T follicular helper cell (primary cell): Measurements from ENCODE around the gene KLK12.
"Not testable (repeated sequence)": the region's sequence is repeated elsewhere in the genome, so short reads cannot be mapped to it uniquely, and the experiment has no call there.

Source experiments
- DNase-seq: peaks from one replicate; pipeline ENCODE4 v3.0.0-alpha.2; 2020; ENCODE audit warnings: low read depth

KLK12 gene

GRCh38 chr19:51015691-51016267 lies 19.0 kb downstream of the KLK12 start:
- DNase-seq: no peak

GRCh38 chr19:51014242-51014641 lies 20.6 kb downstream of the KLK12 start:
- DNase-seq: no peak

DNA sequence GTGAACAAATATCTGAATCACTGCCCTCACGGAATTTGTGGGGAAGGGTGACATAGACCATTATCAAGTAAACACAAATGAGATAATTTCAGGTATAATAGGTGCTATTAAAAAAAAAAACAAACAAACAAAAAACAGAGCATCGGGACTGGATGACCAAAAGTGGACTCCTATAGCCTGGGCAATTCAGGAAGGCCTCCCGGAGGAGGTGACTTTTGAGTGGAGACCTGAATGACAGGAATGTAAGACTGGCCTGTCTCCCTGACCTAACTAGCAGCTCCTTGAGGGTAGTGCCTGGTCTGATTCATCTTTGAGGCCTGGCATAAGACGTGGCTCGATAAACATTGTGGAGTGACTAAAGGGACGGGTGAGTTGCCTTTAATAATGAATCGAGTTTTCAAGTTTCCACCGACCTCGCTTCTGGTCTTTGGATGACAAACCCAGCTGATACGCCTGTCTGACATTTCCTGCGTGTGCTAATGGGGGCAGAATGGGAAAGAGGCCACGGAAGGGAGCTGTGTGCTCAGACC lies 22.1 kb downstream of the KLK12 start:
- no peak for DNase-seq

DNA sequence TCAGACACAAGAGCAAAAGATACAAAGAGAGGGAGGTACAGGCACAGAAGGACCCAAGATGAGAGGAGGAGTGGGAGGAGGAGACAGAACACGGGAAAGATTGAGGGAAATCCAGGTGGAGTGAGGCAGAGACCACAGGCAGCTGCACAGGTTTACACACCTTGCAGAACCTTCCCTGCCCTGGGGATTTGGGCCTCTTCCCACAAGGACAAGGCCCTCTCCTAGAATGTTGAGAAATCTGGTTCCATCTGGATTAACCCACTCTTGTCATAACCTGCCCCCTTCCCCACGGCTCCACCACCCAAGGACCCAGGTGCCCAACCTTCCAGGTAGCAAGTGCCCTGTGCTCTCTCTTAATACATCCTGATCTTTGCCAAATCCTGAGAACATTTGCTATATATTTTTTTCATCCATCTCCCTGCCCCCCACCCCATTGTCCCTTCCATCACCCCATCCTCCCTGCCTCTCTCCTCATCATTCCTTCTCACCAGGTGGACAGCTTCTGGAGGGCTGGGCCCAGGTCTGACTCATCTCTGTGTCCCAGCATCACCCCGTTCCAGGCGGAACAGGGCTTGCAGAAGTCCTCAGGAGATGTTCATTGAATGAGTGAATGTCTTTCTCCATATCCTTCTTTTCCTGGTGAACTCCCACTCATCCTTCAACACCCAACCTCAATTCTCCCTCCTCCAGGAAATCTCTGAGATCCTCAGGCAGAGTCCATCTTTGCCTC lies 24.6 kb downstream of the KLK12 start:
- DNase-seq: no peak

DNA sequence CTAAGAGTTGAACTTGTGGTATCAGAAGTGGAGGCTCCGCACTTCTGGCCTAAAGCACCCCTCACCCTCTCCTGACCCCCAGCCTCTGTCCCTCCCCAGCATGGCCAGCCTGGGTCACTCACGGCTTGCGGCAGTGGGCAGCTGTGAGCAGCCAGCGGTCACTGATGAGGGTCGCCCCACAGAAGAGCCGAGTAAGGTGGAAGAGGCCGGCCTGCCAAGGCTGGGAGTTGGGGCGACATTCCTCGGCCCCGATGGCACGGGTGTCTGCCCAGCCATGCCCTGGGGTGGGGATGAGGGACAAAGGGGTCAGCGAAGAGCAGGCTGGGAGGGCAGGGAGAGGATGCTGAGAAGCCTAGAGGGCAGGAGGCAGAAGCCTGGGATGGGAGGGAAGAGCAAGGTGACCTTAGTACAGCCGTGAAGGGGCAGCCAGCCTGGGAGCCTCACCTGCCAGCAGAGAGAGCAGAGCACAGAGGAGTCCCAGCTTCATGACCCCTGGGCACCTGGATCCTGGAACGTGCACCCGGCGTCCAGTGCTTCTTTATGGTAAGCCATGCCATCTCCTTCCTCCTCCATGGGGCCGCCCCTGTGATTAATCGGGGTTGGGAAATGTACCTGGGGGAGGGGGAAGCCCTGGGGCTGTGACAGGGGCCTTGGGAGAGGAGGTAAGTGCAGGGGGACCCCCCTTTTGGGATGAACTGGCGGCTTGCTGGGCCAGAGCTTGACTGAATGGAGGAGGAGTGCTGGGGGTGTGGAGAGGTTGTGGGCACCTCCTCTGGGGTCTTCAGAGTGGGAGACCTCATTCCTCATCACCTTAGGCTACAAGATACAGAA lies 25.5 kb downstream of the KLK12 start:
- DNase-seq: no peak

DNA sequence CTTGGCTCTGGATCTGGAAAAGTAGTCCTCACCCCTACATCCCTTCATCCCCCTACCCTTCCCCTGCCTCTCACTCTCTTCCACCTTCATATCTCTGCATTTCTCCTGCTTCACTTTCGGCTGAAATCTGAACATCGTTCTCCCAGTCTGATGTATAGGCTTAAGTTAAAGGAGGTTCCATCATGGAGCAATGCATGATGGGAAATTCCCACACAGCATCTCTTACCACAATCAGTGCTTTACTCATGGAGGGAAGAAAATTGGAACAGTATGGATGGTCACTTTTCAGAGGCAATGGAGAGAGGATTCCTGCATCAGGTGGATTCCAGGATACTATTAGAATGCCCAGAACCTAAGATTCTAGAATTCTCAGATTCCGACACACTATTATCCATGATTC lies 27.3 kb downstream of the KLK12 start:
- DNase-seq: no peak

GRCh38 chr19:51006406-51006805 lies 28.4 kb downstream of the KLK12 start:
- no peak for DNase-seq

DNA sequence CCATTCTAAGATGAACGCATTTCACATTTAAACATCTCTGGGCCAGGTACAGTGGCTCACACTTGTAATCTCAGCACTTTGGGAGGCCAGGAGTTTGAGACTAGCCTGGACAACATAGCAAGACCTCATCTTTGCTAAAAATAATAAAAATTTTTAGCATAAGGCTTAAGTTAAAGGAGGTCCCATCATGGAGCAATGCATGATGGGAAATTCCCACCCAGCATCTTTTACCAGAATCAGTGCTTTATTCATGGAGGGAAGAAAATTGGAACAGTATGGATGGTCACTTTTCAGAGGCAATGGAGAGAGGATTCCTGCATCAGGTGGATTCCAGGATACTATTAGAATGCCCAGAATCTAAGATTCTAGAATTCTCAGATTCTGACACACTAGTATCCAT lies 29.6 kb downstream of the KLK12 start:
- DNase-seq: no peak

GRCh38 chr19:51003316-51003715 lies 31.5 kb downstream of the KLK12 start:
- DNase-seq: no peak

DNA sequence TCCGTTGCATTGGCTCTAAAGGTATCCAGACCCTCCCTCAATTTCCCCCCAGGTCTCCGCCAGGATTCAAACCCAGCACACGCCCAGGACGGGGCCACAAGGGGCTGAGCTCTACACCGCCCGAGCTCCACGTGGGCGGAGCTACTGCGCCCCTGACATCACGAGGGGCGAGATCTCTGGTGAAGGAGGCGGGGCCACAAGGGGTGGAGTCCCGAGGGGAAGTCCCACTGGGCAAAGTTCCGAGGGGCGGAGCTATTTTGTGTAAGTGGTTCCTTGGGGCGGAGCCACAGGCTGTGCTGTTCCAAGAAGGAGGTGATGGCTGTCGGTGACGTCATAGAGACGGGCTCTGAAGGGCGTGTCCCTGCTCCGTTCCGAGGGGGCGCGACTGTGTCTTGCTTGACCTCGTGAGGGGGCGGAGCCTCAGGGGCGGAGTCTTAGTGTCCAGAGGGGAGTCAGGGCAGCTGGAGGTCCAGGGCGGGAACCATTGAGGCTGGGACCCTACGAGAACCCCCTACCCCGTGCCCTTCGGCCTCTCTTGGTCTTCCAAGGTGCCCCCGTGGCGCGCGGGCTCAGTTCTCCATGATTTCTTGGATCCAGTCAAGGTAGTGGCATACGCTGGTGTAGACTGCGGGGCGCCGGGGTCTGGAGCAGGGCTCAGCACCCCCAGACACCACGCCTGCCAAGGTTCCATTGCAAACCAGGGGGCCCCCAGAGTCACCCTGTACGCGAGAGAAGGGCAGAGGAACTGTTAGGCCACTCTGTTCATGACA lies 32.1 kb downstream of the KLK12 start:
- no peak for DNase-seq

DNA sequence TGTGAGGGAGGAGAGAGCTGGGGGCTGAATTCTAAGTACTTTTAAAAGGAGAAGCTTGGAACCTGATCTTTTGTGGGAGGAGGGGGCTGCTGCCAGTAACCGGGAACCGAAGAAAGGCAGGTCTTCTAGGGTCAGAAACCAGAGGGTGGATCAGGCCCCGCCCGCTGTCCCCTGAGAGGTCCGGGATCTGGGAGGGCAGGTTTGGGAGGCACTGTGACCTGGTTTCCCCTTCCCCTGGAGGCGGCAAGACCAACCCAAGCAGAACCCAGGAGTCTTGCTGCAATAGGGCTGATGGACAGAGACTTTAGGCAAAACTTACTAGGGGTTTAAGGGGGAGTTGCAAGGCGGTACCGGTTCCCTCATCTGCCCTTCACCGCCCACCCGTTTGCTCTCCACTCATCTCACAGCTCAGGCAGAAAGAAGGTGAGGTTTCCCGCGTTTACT lies 32.7 kb downstream of the KLK12 start:
- no peak for DNase-seq

DNA sequence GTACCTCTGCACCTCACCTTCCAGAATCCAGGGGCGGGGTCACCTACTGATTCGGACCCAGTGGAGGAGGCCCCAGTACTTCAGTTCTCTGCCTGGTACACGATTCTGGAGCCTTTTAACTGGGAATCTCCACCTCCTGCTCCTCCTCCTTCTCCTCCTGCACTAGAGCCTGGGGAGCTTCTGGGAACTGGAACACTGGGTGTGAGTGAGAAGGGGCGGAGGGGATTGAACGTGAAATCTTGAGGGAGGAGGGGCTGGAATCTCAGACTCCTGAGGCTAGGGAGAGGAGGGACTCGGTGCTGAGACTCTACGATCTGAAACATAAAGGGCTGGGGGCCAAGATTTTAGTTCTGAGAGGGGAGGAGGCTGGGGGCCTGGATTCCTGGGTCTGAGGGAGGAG lies 33.3 kb downstream of the KLK12 start, which contains the start of gene KLK8:
TSS of gene KLK8 (minus strand) at position 90 of the 400 bp plus-strand sequence. CDS start 437 bp downstream, outside the sequence.
- no peak for DNase-seq

DNA sequence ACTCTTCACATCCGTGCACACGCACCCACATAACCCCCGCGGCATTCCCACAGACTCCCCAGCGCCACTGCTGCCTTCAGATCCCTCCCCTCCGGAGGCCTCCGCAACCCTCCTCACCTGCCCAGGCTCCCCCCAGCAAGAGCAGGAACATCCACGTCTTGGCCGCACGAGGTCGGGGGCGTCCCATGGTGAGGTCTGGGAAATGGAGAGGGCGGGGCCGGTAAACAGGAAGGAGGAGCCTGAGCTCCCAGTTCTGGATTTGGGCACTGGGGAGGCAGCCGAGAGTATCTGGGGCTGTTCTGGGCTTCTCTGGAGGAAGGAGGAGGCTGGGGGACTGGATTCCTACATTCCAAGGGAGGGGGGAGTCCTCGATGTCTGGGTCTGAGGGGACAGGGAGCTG lies 33.8 kb downstream of the KLK12 start:
- DNase-seq: no peak

- no peak for DNase-seq
Observed at GRCh38 chr19:51000426-51000825, 34.4 kb downstream of the KLK12 start.

DNA sequence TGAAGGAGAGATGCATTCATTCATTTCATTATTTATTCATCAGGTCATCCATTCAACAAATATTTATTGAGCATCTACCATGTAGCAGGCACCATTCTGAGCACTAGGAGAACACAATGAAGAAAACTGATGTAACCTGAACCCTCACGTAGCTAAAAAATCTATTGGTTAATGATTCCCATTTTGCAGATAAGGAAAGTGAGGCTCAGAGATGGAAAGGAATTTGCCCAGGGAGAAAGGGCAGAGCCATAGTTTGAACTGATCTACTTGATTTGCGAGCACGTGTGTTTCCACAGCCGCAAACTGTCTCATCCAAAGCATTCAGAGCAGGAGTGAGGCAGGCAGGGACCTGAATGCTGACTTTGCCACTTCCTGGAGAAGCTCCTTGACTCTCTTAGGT lies 36.1 kb downstream of the KLK12 start:
- no peak for DNase-seq

DNA sequence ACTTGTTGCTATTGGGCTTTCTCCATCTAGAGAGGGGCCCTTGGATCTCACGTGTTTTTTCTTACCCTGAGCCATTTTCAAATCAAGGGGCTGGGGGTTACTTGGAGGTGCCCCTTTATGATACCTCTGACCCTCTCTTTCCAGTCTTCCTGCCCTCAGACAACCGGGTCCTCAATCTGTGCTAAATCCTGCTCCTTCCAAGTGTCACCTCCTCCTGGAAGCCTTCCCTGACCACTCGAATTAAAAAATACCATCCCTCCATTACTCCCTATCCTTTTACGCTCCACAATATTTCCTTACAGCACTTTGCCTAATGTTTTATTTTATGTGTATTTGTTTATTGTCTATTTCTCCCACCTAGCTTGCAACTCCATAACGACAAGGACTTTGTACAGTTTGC lies 36.7 kb downstream of the KLK12 start:
- no peak for DNase-seq

- no peak for DNase-seq
Observed at GRCh38 chr19:50994129-50994528, 40.7 kb downstream of the KLK12 start.

DNA sequence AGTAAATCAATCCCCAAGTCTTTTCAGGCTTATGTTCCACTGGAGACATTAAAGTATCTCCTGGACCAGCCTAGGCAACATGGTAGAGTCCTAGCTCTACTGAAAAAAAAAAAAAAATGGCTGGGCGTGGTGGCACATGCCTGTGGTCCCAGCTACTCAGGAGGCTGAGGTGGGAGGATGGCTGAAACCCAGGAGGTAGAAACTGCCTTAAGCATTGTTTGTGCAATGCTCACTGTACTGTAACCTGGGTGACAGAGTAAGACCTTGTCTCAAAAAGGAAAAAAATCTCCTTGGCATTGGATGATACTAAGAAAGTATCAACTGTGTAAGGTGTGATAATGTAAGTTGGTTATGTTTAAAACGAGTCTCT lies 42.2 kb downstream of the KLK12 start:
- DNase-seq: no peak

DNA sequence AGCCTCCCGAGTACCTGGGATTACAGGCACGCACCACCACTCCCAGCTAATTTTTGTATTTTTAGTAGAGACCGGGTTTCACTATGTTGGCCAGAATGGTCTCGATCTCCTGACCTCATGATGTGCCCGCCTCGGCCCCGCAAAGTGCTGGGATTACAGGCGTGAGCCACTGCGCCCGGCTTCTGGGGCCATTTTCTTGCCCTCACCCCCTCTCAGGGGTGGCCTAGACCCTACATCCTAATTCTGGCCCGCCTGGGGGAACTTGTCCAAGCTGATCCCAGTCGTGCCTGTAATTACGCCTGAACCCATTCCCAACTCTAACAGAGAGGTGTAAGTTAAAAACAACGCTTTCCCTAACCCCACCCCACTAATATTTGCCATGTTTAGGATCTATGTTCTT lies 50.4 kb downstream of the KLK12 start:
- not testable (repeated sequence) for DNase-seq

DNA sequence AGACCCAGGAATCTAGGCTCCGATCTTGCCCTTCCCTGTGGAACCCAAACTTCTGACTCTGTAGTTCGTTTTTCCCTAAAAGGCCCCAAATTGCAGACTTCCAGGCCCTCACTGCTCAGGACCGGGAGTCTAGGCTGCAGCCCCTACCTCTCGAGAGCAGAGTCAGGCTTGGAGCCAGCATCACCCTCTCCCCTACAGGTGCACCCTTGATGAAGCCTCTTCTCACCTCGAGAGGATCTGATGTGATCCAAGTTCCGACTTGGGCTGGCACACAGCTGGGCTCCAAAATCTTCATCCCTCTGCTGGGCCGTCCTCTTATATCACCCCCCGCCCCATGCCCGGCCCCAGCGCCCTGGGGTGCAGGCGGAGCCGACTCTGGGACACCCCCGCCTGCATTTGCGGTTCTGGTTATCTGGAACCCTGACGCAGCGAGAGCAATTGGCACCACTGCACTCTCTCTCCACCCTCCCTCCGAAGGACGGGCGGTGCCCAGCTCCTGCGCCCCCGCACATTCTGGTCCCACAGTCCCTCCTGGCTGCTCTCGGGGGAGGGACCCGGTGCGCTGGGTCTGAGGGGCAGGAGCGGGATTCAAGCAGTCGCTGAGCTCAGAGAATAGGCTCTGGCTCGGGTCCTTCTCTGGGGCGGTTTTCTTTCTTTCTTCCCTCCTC lies 51.0 kb downstream of the KLK12 start, which contains the start of gene KLK7:
TSS of gene KLK7 (minus strand) at position 293 of the 668 bp plus-strand sequence. CDS start 1,518 bp downstream, outside the sequence.
- DNase-seq: no peak

DNA sequence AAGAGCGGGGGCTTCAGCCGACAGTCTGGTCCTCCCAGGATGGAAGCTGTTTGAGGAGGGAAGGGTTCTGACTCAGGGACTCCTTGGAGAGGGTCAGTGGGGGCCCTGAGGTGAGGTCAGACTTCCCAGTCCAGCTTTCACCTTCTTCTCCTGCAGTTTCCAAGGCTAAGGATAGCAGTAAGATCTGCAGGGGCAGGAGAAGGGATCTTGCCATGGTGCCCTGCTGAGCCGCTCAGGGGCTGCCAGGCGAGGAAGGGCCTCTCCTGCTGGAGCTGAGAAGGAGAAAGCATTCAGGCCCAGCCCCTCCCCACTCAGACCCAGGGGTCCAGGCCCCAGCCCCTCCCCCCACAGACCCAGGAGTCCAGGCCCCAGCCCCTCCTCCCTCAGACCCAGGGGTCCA lies 52.6 kb downstream of the KLK12 start:
- no peak for DNase-seq
